AG04450 (cell line): ENCODE results near the gene LPIN2. TPM values are rescaled to one million over a fixed set of nuclear protein-coding genes. Genes with fewer than 3 reads are reported as not detected.

ENCODE experiments used
- CTCF ChIA-PET: fragments of 300-600, 350-600 bp; formaldehyde crosslinking; extraction: SDS; loops from one replicate; lab custom pipeline; 2022; ENCODE audit warnings: antibody characterized with exemption, inconsistent platforms; lab: Charles Lee
- POLR2A ChIA-PET: fragments of 350-600 bp; formaldehyde crosslinking; extraction: SDS; loops from one replicate; lab custom pipeline; 2021; ENCODE audit warnings: antibody characterized with exemption, inconsistent platforms; lab: Yijun Ruan, JAX
- DNase-seq: peaks from one replicate; pipeline ENCODE4 v3.0.0-alpha.2; 2011; ENCODE audit warnings: low read depth, low spot score
- H3K27ac ChIP-seq: one replicate; pipeline ENCODE4 v1.5.1; 2012; ENCODE audit warnings: low read depth, low read length, control low read depth
- H3K27me3 ChIP-seq: one replicate; pipeline ENCODE4 v1.6.0; 2012; ENCODE audit warnings: low read length; ENCODE audit not compliant: control insufficient read depth, insufficient read depth
- H3K4me3 ChIP-seq: 2 replicates; pipeline ENCODE4 v1.5.1; 2011; ENCODE audit warnings: mild to moderate bottlenecking, low read depth, low read length, control low read depth
- H3K9me3 ChIP-seq: 2 replicates; pipeline ENCODE4 v1.5.1; 2012; ENCODE audit warnings: low read length; ENCODE audit not compliant: control insufficient read depth, insufficient read depth
- polyA plus RNA-seq: library from polyadenylated mRNA; depleted of rRNA; stranded (reverse); fragments of >200 nt; gene quantifications from 2 replicates; pipeline ENCODE4 v1.2.3, GENCODE V29; 2011; rRNA removed
- small RNA-seq: library from RNA; depleted of rRNA; stranded (forward); fragments of <200 nt; gene quantifications from one replicate; pipeline ENCODE3, GENCODE V24; 2012; ENCODE audit warnings: low read depth; ENCODE audit not compliant: insufficient read length
- TF ChIP-seq, protein P1 (sequence below): IDR thresholded peaks from 2 replicates; pipeline ENCODE4 v1.5.1; 2011; ENCODE audit warnings: low read depth, low read length, control low read depth, inconsistent platforms

Gene LPIN2
- polyA plus RNA-seq, 1 experiment = 46.7 TPM

GRCh38 chr18:2964361-2965010 lies 48.5 kb downstream of the LPIN2 start:
- H3K27ac ChIP-seq = no peak overlapping the region
- H3K9me3 ChIP-seq = no peaks in the 10 kb centered on the region
- TF ChIP-seq, protein P1, sequence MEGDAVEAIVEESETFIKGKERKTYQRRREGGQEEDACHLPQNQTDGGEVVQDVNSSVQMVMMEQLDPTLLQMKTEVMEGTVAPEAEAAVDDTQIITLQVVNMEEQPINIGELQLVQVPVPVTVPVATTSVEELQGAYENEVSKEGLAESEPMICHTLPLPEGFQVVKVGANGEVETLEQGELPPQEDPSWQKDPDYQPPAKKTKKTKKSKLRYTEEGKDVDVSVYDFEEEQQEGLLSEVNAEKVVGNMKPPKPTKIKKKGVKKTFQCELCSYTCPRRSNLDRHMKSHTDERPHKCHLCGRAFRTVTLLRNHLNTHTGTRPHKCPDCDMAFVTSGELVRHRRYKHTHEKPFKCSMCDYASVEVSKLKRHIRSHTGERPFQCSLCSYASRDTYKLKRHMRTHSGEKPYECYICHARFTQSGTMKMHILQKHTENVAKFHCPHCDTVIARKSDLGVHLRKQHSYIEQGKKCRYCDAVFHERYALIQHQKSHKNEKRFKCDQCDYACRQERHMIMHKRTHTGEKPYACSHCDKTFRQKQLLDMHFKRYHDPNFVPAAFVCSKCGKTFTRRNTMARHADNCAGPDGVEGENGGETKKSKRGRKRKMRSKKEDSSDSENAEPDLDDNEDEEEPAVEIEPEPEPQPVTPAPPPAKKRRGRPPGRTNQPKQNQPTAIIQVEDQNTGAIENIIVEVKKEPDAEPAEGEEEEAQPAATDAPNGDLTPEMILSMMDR = no peak
- H3K27me3 ChIP-seq = no peaks in the 10 kb centered on the region
- no peak for DNase-seq
- no peak overlapping the region for H3K4me3 ChIP-seq
- ChIA-PET POLR2A (no interaction called here), CTCF (no interaction called here)

Small RNAs within 50 kb of the gene (small RNA-seq; reads per million reads assigned to genes)
- gene RF00156 = not detected

Other genes with a start within 250 kb of the LPIN2 start
- 1.2 and 1.4 TPM in 2 replicates for gene EMILIN2, start 166.1 kb downstream of the LPIN2 start, polyA plus RNA-seq
- 0.02 and 0.04 TPM in 2 replicates for gene MYOM1, start 206.8 kb upstream of the LPIN2 start, polyA plus RNA-seq
- gene MYL12A, start 234.7 kb upstream of the LPIN2 start, polyA plus RNA-seq = 645 and 751 TPM in 2 replicates
- gene MYL12B, start 249.0 kb upstream of the LPIN2 start, polyA plus RNA-seq = 682 and 787 TPM in 2 replicates